ENCODE measurements around the gene GJC2. TPM values are rescaled to one million over a fixed set of nuclear protein-coding genes. Genes with fewer than 3 reads are reported as not detected.
A peak's percentile ranks its signal among the peaks of the same experiment; 100 is the strongest.

GJC2 gene
- total RNA-seq, 1 donor from 2014 or later: 6.9 TPM

- H3K27ac ChIP-seq: peak overlapping the region; percentile 66
- H3K9me3 ChIP-seq: no peaks in the 10 kb centered on the region
- H3K4me1 ChIP-seq: peaks cover 7% of the 10 kb centered on the region
- H3K4me3 ChIP-seq: no peak overlapping the region
- DNase-seq (no peak), ATAC-seq (peak; percentile 26)
- TF ChIP-seq, protein P1, sequence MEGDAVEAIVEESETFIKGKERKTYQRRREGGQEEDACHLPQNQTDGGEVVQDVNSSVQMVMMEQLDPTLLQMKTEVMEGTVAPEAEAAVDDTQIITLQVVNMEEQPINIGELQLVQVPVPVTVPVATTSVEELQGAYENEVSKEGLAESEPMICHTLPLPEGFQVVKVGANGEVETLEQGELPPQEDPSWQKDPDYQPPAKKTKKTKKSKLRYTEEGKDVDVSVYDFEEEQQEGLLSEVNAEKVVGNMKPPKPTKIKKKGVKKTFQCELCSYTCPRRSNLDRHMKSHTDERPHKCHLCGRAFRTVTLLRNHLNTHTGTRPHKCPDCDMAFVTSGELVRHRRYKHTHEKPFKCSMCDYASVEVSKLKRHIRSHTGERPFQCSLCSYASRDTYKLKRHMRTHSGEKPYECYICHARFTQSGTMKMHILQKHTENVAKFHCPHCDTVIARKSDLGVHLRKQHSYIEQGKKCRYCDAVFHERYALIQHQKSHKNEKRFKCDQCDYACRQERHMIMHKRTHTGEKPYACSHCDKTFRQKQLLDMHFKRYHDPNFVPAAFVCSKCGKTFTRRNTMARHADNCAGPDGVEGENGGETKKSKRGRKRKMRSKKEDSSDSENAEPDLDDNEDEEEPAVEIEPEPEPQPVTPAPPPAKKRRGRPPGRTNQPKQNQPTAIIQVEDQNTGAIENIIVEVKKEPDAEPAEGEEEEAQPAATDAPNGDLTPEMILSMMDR (IDR thresholded peaks at IDR 0.05): no peak
- no peaks in the 10 kb centered on the region for H3K27me3 ChIP-seq
- intact Hi-C loops (cut with DNase I): no loop called here
- peaks cover 9% of the 10 kb centered on the region for H3K36me3 ChIP-seq
These were observed 25.0 kb downstream of the GJC2 start for GRCh38 chr1:228174482-228175315.

DNA sequence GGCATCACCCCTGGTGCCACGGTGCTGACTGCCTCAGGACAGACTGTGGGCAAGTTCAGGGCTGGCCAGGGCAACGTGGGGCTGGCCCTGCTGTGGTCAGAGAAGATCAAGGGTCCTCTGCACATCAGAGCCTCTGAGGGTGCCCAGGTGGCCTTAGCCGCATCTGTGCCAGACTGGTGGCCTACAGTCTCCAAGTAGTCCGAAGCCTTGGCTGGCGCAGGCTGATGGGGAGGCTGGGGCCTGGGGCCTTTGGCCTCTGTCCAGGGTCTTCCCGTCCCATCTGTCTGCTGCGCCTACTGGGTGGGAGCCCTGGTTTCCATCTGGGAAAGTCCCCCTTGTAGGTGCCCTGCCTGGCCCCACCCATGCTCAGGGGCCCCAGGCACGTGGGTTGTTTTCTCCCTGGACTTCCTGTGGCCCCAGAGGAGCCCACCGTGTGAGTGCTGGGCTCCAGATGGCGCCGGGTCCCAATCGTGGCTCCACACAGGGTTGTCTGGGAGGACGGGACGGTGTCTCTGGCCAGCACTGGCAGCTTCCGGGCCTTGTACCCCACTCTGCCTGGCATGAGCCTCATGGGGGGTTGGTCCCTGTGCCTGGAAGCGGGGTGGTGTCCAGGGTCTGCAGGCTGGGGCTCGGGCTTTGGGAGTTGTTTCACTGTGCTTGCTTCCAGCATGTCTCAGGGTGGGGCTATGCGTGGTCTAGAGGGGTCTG lies 25.7 kb downstream of the GJC2 start:
- DNase-seq: no peak
- Histone ChIP-seq H3K36me3 (peaks cover 9% of the 10 kb centered on the region), H3K4me1 (peaks cover 7% of the 10 kb centered on the region), H3K27ac (peak overlapping the region; percentile 66), H3K4me3 (no peak overlapping the region), H3K27me3 (no peaks in the 10 kb centered on the region), H3K9me3 (no peaks in the 10 kb centered on the region)
- ATAC-seq: no peak
- TF ChIP-seq, protein P1 (IDR thresholded peaks at IDR 0.05): no peak
- intact Hi-C loops (cut with DNase I): no loop called here

DNA sequence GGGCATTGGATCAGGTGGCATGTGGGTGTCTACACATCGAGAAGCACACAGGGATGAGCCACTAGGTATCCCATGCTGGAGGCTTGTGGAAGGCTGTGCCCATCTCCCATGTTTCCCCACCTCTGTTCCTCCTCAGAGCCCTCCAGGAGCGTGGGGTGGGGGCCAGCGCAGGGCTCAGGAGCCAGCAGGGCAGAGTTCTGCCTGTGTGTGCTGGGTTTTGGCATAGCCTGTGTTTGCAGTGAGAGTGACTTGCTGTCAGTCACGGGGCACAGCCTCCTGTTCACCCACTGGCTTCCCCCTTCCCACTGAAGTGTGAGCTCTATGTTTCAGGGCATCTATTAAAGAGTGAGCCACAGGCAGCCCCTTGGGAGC lies 26.3 kb downstream of the GJC2 start:
- no peak overlapping the region for H3K4me3 ChIP-seq
- intact Hi-C loops (cut with DNase I): no loop called here
- peaks cover 7% of the 10 kb centered on the region for H3K4me1 ChIP-seq
- H3K9me3 ChIP-seq: no peaks in the 10 kb centered on the region
- no peak for ATAC-seq
- no peak for DNase-seq
- peaks cover 9% of the 10 kb centered on the region for H3K36me3 ChIP-seq
- peak overlapping the region; percentile 66 for H3K27ac ChIP-seq
- H3K27me3 ChIP-seq: no peaks in the 10 kb centered on the region
- TF ChIP-seq, protein P1 (IDR thresholded peaks at IDR 0.05): no peak

DNA sequence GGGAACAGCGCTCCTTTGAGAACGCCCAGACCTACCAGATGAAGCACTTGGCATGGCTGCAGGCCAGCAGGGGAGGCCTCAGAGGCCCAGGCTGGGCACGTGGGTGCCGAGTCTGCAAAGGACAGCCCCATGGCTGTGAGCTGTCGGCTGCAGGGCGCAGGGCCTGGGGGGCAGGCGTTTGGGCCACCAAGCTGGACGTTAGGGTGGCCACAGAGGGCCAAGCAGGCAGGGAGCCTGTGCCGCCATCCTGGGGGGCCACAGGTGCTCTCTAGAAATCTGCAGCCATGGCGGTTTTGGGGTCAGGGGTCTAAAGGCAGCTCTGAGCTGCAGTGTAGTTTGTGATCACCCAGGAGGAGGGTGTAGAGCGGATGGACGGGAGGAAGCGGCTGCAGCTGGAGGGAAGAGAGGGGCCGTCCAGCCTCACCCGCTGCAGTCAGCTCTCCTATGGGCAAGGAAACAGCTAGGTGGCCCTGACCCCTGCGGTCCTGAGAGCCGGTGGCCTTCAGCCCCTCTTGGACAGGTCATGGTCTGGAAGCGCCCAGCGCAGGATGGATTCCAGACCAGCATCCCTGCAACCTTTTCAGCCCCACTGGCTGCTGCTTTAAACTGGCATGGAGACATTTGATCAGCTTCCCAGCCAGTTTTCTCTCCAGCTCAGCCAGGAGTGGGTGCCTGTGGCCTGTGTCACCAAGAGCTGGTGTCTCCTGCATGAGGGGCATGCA lies 26.9 kb downstream of the GJC2 start:
- DNase-seq: peak; percentile 63
- peaks cover 11% of the 10 kb centered on the region for H3K4me1 ChIP-seq
- intact Hi-C loops (cut with DNase I): no loop called here
- peaks cover 9% of the 10 kb centered on the region for H3K36me3 ChIP-seq
- H3K27ac ChIP-seq: peak overlapping the region; percentile 66
- ATAC-seq: no peak
- TF ChIP-seq, protein P1 (IDR thresholded peaks at IDR 0.05): no peak
- no peaks in the 10 kb centered on the region for H3K9me3 ChIP-seq
- H3K4me3 ChIP-seq: no peak overlapping the region
- no peaks in the 10 kb centered on the region for H3K27me3 ChIP-seq

DNA sequence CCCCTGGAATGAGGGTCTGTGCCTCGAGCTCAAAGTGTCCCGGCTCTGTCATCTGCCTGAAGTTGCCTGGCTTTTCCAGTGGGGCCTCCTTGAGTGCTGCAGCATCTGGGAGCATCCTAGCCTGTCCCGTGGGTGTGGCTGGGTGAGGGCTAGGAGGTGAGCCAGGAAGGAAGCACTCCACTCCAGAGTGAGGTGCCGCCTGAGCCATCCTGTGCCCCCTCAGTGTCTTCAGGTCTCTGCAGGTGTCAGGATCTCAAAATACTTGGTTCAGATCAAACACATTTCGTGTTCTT lies 27.4 kb downstream of the GJC2 start:
- peak overlapping the region; percentile 66 for H3K27ac ChIP-seq
- no peaks in the 10 kb centered on the region for H3K9me3 ChIP-seq
- TF ChIP-seq, protein P1 (IDR thresholded peaks at IDR 0.05): no peak
- ATAC-seq (no peak), DNase-seq (no peak)
- H3K36me3 ChIP-seq: peaks cover 9% of the 10 kb centered on the region
- no peaks in the 10 kb centered on the region for H3K27me3 ChIP-seq
- intact Hi-C loops (cut with DNase I): no loop called here
- H3K4me1 ChIP-seq: peaks cover 11% of the 10 kb centered on the region
- no peak overlapping the region for H3K4me3 ChIP-seq

All from upper lobe of right lung (tissue), 1 donor.